Liver (tissue), 9 donors: ENCODE results near the gene TEDC2. TPM values are rescaled to one million over a fixed set of nuclear protein-coding genes. Genes with fewer than 3 reads are reported as not detected.

Source experiments
- DNase-seq: peaks from one replicate; pipeline ENCODE4 v3.0.0-alpha.2; 2017; ENCODE audit warnings: low spot score
- H3K27ac ChIP-seq, 2 donors: one replicate each; pipeline ENCODE4 v1.7.0; 2013; ENCODE audit warnings: inconsistent platforms in 2 of 2, low read length in 2 of 2, control low read depth in 1 of 2, low read depth in 1 of 2, mild to moderate bottlenecking in 1 of 2
- H3K27me3 ChIP-seq, 4 donors: one replicate each; pipeline versions ENCODE4 v1.6.1 to v1.7.0; 2013; ENCODE audit warnings: low read length in 3 of 4, inconsistent platforms in 1 of 4, mild to moderate bottlenecking in 1 of 4, moderate library complexity in 1 of 4; ENCODE audit not compliant: control insufficient read depth in 4 of 4, insufficient read depth in 4 of 4
- H3K36me3 ChIP-seq, 4 donors: one replicate each; pipeline versions ENCODE4 v1.6.1 to v1.7.0; 2013; ENCODE audit warnings: low read length in 3 of 4, mild to moderate bottlenecking in 3 of 4, low read depth in 1 of 4, moderate library complexity in 1 of 4; ENCODE audit not compliant: control insufficient read depth in 4 of 4, insufficient read depth in 3 of 4
- H3K4me1 ChIP-seq, 4 donors: one replicate each; pipeline versions ENCODE4 v1.6.1 to v1.7.0; 2013; ENCODE audit warnings: low read length in 3 of 4, mild to moderate bottlenecking in 3 of 4, moderate library complexity in 1 of 4; ENCODE audit not compliant: control insufficient read depth in 4 of 4, insufficient read depth in 4 of 4
- H3K4me3 ChIP-seq, 3 donors: one replicate each; pipeline versions ENCODE4 v1.6.1 to v1.7.0; 2013; ENCODE audit warnings: low read length in 3 of 3, control low read depth in 1 of 3, low read depth in 1 of 3, mild to moderate bottlenecking in 1 of 3
- H3K9ac ChIP-seq, 2 donors: one replicate each; pipeline ENCODE4 v1.7.0; 2013; ENCODE audit warnings: low read length in 2 of 2, mild to moderate bottlenecking in 2 of 2, moderate library complexity in 2 of 2, control low read depth in 1 of 2, low read depth in 1 of 2
- H3K9me3 ChIP-seq, 4 donors: one replicate each; pipeline versions ENCODE4 v1.6.1 to v1.7.0; 2013; ENCODE audit warnings: low read length in 3 of 4; ENCODE audit not compliant: control insufficient read depth in 4 of 4
- CTCF ChIP-seq: fragments of 150-350 bp; IDR thresholded peaks from 2 replicates; pipeline ENCODE4 v1.5.1; 2017; ENCODE audit warnings: improper control_type of control experiment, low read depth, low read length; ENCODE audit not compliant: missing input control
- EGR1 ChIP-seq, 2 donors: IDR thresholded peaks; 2 replicates each; pipeline ENCODE4 v1.6.1; 2016 to 2018; ENCODE audit warnings: antibody characterized with exemption in 2 of 2, low read depth in 2 of 2
- FOXA1 ChIP-seq: IDR thresholded peaks from 2 replicates; pipeline ENCODE4 v1.6.1; 2016; ENCODE audit warnings: antibody characterized with exemption
- FOXA2 ChIP-seq: IDR thresholded peaks from 2 replicates; pipeline ENCODE4 v1.6.1; 2016; ENCODE audit warnings: antibody characterized with exemption
- GABPA ChIP-seq, 2 donors: IDR thresholded peaks in 1 of 2; conservative IDR thresholded peaks in 1 of 2; 2 replicates each; pipeline ENCODE4 v1.6.1; 2016; ENCODE audit warnings: antibody characterized with exemption in 2 of 2, mild to moderate bottlenecking in 1 of 2, moderate library complexity in 1 of 2
- HNF4A ChIP-seq, 2 donors: conservative IDR thresholded peaks; 2 replicates each; pipeline ENCODE4 v1.6.1; 2016; ENCODE audit warnings: antibody characterized with exemption in 2 of 2, mild to moderate bottlenecking in 2 of 2
- HNF4G ChIP-seq: IDR thresholded peaks from 2 replicates; pipeline ENCODE4 v1.6.1; 2016; ENCODE audit warnings: antibody characterized with exemption
- JUND ChIP-seq, 2 donors: IDR thresholded peaks; 2 replicates each; pipeline ENCODE4 v1.6.1; 2016; ENCODE audit warnings: antibody characterized with exemption in 2 of 2
- MAX ChIP-seq: IDR thresholded peaks from 2 replicates; pipeline ENCODE4 v1.6.1; 2016; ENCODE audit warnings: antibody characterized with exemption
- NR2F2 ChIP-seq: IDR thresholded peaks from 2 replicates; pipeline ENCODE4 v1.6.1; 2016; ENCODE audit warnings: antibody characterized with exemption
- RAD21 ChIP-seq, 2 donors: IDR thresholded peaks; 2 replicates each; pipeline ENCODE4 v1.6.1; 2016; ENCODE audit warnings: antibody characterized with exemption in 2 of 2, mild to moderate bottlenecking in 2 of 2
- REST ChIP-seq: IDR thresholded peaks from 2 replicates; pipeline ENCODE4 v1.6.1; 2016; ENCODE audit warnings: antibody characterized with exemption, mild to moderate bottlenecking
- RXRA ChIP-seq, 2 donors: IDR thresholded peaks; 2 replicates each; pipeline ENCODE4 v1.6.1; 2017 to 2018; ENCODE audit warnings: antibody characterized with exemption in 2 of 2, mild to moderate bottlenecking in 1 of 2
- SP1 ChIP-seq: IDR thresholded peaks from 2 replicates; pipeline ENCODE4 v1.6.1; 2018; ENCODE audit warnings: antibody characterized with exemption, mild to moderate bottlenecking
- TAF1 ChIP-seq: conservative IDR thresholded peaks from 2 replicates; pipeline ENCODE4 v1.6.1; 2016; ENCODE audit warnings: antibody characterized with exemption, mild to moderate bottlenecking
- YY1 ChIP-seq: IDR thresholded peaks from 2 replicates; pipeline ENCODE4 v1.6.1; 2016; ENCODE audit warnings: antibody characterized with exemption, mild to moderate bottlenecking
- ZBTB33 ChIP-seq: IDR thresholded peaks from 2 replicates; pipeline ENCODE4 v1.6.1; 2016; ENCODE audit warnings: antibody characterized with exemption
- WGBS: extraction: QIAGEN DNeasy Blood & Tissue Kit; methylation state at CpG from one replicate; pipeline ENCODE4 v1.1.7; 2013; 5-methylcytosine and 5-hydroxymethylcytosine counted together
- polyA plus RNA-seq, 2 donors: library from polyadenylated mRNA; stranded (reverse) in 1 of 2; unstranded in 1 of 2; fragments of 200-250 nt in 1 of 2; fragments of >200 nt in 1 of 2; fragmentation: Nextera tagmentation in 1 of 2; extraction: Ambion mirVana in 1 of 2; gene quantifications; one replicate each; pipeline versions ENCODE4 v1.2.1 to v1.2.3, GENCODE V29; 2013 to 2015
- total RNA-seq, 2 donors: library from RNA; depleted of rRNA; stranded (reverse); fragments of >200 nt; gene quantifications; one replicate each; pipeline ENCODE4 v1.2.3, GENCODE V29; 2014
- donor health status: healthy.
- donor health status: healthy.
- donor health status: healthy.
- donor health status: healthy.
- donor health status: healthy.

The TEDC2 gene
- total and polyA plus RNA-seq, 4 donors = 0.71 to 6.7 (median 1.1) TPM

GRCh38 chr16:2437032-2437790 is 22.7 kb upstream of the TEDC2 start:
- H3K36me3 ChIP-seq = no peaks in the 10 kb centered on the region
- no peak overlapping the region for H3K4me3 ChIP-seq
- H3K27me3 ChIP-seq = no peaks in the 10 kb centered on the region
- H3K27ac ChIP-seq = no peak overlapping the region
- TF ChIP-seq FOXA1 (no peak), RAD21 (IDR thresholded peaks at IDR 0.05) (no peak), EGR1 (IDR thresholded peaks at IDR 0.05; ENCODE audit: low read depth in 2 of 2) (no peak), MAX (no peak), ZBTB33 (no peak), TAF1 (no peak), RXRA (IDR thresholded peaks at IDR 0.05) (no peak), CTCF (no peak)
- H3K9ac ChIP-seq = no peak overlapping the region
- WGBS = 96% methylated on average over 24 of the region's 24 CpGs
- no peaks in the 10 kb centered on the region for H3K4me1 ChIP-seq
- no peaks in the 10 kb centered on the region for H3K9me3 ChIP-seq
- no peak for DNase-seq

GRCh38 chr16:2438121-2438520 is 21.8 kb upstream of the TEDC2 start:
- DNase-seq = no peak
- TF ChIP-seq FOXA1 = no peak
- no peak for TF ChIP-seq MAX
- TF ChIP-seq REST = no peak
- TF ChIP-seq EGR1 (IDR thresholded peaks at IDR 0.05; ENCODE audit: low read depth in 2 of 2) = no peak
- TF ChIP-seq RAD21 (IDR thresholded peaks at IDR 0.05) = no peak
- no peak for TF ChIP-seq ZBTB33
- no peak for TF ChIP-seq HNF4A (conservative IDR thresholded peaks at IDR 0.05)
- no peak for TF ChIP-seq NR2F2
- no peak for TF ChIP-seq JUND (IDR thresholded peaks at IDR 0.05)
- TF ChIP-seq YY1 = no peak
- no peak for TF ChIP-seq TAF1
- TF ChIP-seq SP1 = no peak
- TF ChIP-seq CTCF = no peak
- no peak for TF ChIP-seq FOXA2
- no peak for TF ChIP-seq HNF4G
- TF ChIP-seq RXRA (IDR thresholded peaks at IDR 0.05) = no peak
- TF ChIP-seq GABPA (IDR thresholded peaks at IDR 0.05 in 1 of 2, conservative IDR thresholded peaks at IDR 0.05 in 1 of 2) = no peak
- H3K4me1 ChIP-seq = no peaks in the 10 kb centered on the region
- no peak overlapping the region for H3K27ac ChIP-seq
- no peak overlapping the region for H3K4me3 ChIP-seq
- H3K9ac ChIP-seq = no peak overlapping the region
- WGBS = 98% methylated on average over 14 of the region's 14 CpGs
- H3K27me3 ChIP-seq = no peaks in the 10 kb centered on the region
- H3K36me3 ChIP-seq = no peaks in the 10 kb centered on the region
- no peaks in the 10 kb centered on the region for H3K9me3 ChIP-seq
